DMS53 treated with DMSO at 0.1 percent for 48 hours (cell line): ENCODE results near the gene KLF6.

Experiments
- DNase-seq: peaks from one replicate; lab custom pipeline; 2025; ENCODE audit not compliant: unreplicated experiment; lab: John Stamatoyannopoulos, UW

Gene KLF6

GRCh38 chr10:3811291-3811870 is 26.4 kb upstream of the KLF6 start:
- no peak for DNase-seq

DNA sequence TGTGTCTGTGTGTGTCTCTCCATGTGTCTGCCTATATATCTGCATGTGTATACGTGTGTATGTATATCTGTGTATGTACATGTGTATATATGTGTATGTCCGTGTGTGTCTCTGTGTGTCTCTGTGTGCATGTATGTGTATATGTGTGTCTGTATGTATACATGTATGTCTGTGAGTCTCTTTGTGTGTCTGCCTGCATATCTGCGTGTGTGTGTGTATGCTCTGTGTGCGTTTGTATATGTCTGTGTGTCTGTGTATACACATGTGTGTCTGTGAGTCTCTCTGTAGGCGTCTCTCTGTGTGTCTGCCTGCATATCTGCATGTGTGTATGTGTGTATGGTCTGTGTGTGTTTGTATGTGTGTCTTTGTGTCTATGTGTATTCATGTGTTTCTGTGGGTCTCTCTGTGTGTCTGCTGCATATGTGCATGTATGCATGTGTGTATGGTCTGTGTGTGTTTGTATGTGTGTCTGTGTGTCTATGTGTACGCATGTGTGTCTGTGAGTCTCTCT is 23.7 kb upstream of the KLF6 start:
- DNase-seq, result no peak

- DNase-seq, result no peak
Measured at GRCh38 chr10:3807928-3808496, 23.0 kb upstream of the KLF6 start.

DNA sequence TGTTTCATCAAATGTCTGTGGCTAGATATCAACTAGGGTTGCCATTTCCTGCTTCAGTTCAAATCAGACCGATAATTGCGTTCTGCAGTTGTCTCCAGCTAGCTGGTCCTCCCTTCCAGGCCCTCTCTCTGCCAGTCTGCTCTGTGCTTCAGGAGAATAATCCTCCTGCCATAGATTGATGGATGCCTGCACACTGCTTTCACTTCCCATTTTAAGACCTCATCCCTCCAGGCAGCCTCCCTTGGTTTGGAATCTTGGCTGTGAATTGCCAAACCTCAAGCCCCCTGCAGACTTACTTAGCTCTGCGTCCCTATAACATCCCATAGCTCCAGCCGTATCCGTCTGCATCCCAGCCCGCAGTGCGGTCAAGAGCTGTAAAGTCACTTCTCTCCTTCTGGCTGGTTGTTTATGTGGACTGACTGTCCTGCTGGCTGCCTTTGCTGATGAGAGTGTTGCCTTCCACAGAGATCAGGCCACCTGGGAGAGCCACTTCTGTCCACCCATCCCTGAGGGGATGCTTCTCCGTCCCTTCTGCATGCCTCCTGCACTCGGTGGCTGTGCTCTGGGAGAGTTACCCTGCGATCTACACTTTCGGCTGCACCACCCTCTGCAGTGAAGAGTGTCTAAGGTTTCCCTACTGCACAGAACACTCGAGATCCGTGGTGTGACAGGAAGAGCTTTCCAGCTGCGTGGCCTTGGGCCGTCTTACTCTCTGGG is 22.4 kb upstream of the KLF6 start:
- peak; percentile 24 for DNase-seq

GRCh38 chr10:3806603-3807002 is 21.6 kb upstream of the KLF6 start:
- DNase-seq, result peak; percentile 79

DNA sequence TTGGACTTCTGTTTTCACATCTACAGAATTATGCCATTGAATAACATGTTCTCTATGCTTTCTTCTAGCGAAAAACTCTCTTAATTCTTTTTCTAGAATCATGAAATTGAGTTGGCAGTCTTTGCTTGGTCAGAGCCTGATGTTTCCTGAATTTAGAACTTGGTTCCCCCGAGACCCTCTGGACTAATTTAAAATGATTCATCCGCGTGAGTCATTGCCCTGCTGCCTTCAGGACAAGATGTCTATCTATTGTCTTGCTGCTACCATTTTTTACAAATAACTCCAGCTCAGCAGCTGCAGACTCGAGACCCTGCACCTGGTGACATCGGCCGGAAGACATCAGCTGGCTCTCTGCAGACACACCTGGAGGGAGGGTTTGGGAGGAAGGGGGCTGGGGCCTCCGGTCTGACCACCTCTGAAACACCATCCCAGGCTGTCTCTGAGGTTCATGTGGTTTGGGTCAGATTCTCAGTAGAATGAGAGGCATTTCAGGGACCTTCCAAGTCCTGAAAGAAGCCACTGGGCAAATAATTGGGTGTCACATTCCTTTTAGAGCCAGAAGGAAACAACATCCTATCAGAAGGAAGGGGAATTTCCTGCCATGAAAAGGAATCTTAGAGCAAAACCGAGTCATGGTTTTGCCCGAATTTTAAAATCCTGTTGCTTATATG is 20.9 kb upstream of the KLF6 start:
- peak; percentile 91 for DNase-seq

- peak; percentile 72 for DNase-seq
Measured at GRCh38 chr10:3805201-3805790, 20.3 kb upstream of the KLF6 start.

DNA sequence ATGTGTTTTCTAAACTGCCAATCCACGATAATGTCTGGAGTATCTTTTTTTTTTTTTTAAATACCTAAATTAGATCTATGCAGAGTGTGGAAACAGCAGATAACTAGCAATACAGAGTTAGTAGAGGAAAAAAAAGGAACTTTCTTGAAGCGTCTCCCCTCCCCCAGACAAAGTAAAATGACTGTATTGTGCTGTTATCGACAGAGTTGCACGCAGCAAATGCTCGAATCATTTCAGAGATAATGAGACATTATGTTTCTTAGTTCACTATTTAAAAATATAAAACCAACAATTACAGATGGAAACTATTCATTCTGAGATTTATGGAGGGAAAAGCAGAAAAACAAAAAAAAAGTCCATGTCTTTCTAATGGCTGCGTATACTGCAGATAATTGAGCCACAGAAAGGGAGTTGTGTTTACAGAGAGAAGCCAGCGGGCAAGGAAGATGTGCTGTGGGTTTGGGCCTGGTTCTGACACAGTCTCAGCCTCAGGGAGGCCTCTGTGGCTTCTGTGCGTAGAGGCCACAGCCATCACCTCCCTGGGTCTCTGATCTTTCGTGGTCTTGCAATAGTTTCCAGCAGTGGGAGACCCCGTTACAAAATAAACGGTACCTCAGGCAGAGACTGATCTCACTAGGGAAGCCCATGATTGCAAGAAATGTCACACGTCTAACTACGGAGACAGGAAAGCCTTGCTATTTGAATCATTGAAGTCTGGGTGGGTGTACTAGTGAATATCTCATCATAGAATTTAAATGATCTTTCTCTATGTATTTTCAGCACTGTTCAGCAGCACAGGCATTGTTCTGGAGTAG is 19.1 kb upstream of the KLF6 start:
- DNase-seq, result no peak

GRCh38 chr10:3803295-3803926 is 18.4 kb upstream of the KLF6 start:
- DNase-seq, result peak; percentile 80

DNA sequence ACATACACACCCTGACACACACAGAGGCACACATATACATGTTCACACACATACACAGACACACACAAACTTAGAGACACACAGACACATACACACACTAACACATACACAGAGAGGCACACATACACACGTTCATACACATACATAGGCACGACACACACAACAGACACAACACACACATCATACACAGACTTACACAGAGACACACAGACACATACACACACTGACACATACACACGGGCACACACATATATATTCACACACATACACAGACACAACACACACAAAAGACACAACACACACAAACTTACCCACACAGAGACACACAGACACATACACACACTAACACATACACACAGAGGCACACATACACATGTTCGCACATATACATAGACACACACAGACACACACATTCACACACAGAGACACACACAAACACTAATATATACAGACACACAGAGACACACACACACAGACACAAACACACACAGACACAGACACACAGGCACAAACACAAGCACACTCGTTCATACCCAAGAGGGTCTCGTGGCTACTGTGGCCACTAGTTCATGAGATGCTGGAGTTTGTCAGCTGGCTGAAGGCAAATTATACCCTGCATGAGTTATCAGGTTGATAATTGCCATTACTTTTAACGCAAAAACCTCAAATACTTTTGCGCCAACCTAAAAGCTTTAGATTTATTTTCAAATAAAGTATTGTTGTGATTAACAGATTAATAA is 17.7 kb upstream of the KLF6 start:
- no peak for DNase-seq

DNA sequence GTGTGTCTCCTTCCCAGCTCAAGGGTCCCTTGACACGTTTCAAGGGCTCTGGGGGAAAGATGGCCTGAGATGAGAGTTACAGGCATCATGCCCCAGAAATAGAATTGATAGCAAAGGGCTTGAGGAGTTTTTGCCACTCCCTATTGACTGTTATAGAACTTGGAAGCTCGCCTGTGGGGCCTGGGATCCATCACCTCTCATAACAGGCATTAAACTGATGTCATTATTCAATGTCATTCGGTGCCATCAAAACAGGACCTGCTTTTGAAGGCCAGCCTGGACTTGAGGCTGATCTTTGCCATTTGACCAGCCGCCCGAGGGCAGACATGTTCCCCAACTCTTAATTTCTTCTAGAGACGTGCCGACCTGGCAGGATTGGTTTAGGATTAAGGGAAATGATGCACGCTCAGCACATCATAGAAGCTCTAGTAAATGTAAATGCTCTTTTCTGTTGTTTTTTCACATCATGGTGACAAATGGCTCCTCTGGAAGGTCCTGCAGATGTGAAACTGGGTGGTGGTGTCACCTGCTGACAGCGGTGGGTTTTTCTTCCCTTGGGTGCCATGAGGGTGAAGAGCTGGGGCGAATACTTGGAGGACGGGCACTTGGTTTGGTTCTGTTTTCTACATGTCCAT is 16.7 kb upstream of the KLF6 start:
- no peak for DNase-seq

DNA sequence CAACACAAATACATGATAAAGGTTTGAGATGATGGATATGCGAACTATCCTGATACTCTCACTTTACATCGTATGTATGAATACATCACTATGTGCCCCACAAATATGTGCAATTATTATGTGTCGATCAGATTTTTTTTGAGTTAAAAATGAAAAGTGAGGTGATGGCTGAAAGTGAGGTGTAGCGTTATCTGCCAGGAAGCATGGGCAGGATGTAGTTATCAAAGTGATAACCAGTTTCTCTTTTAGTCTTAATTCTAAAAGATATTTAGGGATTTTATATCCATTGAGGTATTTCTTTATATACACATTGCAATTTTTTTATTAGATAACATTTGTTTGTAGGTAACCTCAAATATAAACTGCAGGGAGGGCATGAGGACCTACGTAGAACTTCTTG is 15.6 kb upstream of the KLF6 start:
- no peak for DNase-seq

GRCh38 chr10:3797750-3798149 is 12.7 kb upstream of the KLF6 start:
- DNase-seq, result no peak

- no peak for DNase-seq
Measured at GRCh38 chr10:3793553-3793952, 8.5 kb upstream of the KLF6 start.

DNA sequence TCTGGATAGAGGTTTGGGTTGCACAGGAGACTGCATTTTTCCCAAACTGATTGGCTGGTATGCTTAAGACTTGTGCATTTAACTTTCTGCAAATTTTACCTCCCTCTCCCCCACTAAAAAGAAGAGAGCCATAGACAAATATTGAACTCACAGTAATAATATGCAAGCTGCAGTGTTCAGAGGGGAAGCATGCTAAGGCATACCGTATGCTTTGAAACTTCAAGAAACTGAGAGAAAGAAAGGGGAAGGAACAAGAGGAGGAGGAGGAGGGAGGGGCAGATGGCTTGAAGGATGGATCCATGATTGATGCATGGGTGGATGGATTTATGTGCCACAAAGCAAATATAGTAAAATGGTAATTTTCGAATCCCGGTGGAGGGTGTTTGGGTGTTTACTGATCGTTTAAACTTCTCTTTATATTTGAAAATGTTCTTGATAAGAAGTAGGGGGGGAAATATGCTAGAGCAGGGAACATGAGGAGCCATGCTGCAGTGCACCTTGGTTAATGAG is 7.8 kb upstream of the KLF6 start:
- no peak for DNase-seq

DNA sequence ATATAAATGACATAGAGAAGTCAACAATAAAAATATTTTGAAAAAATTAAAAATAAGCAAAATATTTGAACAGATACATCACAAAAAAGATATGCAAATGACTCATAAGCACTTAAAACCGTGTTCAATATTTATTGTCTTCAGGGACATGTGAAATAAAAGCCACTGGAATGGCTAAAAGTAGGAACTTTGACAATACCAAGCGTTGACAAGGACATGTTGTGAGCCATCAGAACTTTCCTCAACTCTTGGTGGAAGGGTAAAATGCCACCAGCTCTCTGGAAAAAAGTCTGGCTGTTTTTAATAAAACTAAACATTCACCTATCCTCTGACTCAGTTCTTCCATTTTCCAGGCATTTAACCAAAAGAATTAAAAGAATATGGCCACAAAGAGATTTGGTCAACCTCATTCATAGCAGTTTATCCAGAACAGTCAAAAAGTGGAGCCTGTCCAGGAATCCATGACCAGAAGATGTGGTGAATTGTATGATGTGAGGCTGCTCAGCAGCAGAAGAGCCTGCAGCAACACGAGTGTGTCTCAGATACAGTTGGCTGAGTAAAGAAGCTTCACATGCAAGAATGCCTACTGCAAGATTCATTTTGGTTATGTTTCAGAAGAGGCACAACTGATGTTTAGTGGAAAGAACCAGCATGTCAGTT is 7.1 kb upstream of the KLF6 start:
- DNase-seq, result no peak

- no peak for DNase-seq
Measured at GRCh38 chr10:3790858-3791257, 5.8 kb upstream of the KLF6 start.

- no peak for DNase-seq
Measured at GRCh38 chr10:3790272-3790671, 5.3 kb upstream of the KLF6 start.
